Measurements from ENCODE around the gene NRIP3.
"Not testable (repeated sequence)": the region's sequence is repeated elsewhere in the genome, so short reads cannot be mapped to it uniquely, and the experiment has no call there.

NRIP3 gene

GRCh38 chr11:9016916-9017642 lies 13.3 kb upstream of the NRIP3 start:
- DNase-seq (ENCODE audit: low spot score), result no peak

GRCh38 chr11:9015677-9016076 lies 11.9 kb upstream of the NRIP3 start:
- peak; percentile 63 for DNase-seq (ENCODE audit: low spot score)

- DNase-seq (ENCODE audit: low spot score), result no peak
Measured at GRCh38 chr11:9014826-9015225, 11.0 kb upstream of the NRIP3 start.

- DNase-seq (ENCODE audit: low spot score), result no peak
Measured at GRCh38 chr11:9013373-9013772, 9.6 kb upstream of the NRIP3 start.

- not testable (repeated sequence) for DNase-seq (ENCODE audit: low spot score)
Measured at GRCh38 chr11:9009538-9009937, 5.7 kb upstream of the NRIP3 start.

GRCh38 chr11:9008661-9009060 lies 4.9 kb upstream of the NRIP3 start:
- DNase-seq (ENCODE audit: low spot score), result no peak

GRCh38 chr11:9008011-9008550 lies 4.3 kb upstream of the NRIP3 start:
- no peak for DNase-seq (ENCODE audit: low spot score)

GRCh38 chr11:9005087-9005486 lies 1.3 kb upstream of the NRIP3 start:
- DNase-seq (ENCODE audit: low spot score), result no peak

- no peak for DNase-seq (ENCODE audit: low spot score)
Measured at GRCh38 chr11:9004183-9004926, 554 bp upstream of the NRIP3 start.

GRCh38 chr11:9002920-9003572 lies 755 bp downstream of the NRIP3 start:
- DNase-seq (ENCODE audit: low spot score), result no peak

GRCh38 chr11:9001736-9002135 lies 2.1 kb downstream of the NRIP3 start:
- DNase-seq (ENCODE audit: low spot score), result no peak

GRCh38 chr11:8998017-8998416 lies 5.8 kb downstream of the NRIP3 start:
- DNase-seq (ENCODE audit: low spot score), result no peak

GRCh38 chr11:8997451-8997850 lies 6.3 kb downstream of the NRIP3 start:
- DNase-seq (ENCODE audit: low spot score), result no peak

GRCh38 chr11:8989453-8989852 lies 14.3 kb downstream of the NRIP3 start:
- DNase-seq (ENCODE audit: low spot score), result no peak

- no peak for DNase-seq (ENCODE audit: low spot score)
Measured at GRCh38 chr11:8988329-8989234, 15.2 kb downstream of the NRIP3 start.

- DNase-seq (ENCODE audit: low spot score), result no peak
Measured at GRCh38 chr11:8987446-8987845, 16.4 kb downstream of the NRIP3 start.

- not testable (repeated sequence) for DNase-seq (ENCODE audit: low spot score)
Measured at GRCh38 chr11:8986772-8987171, 17.0 kb downstream of the NRIP3 start.

GRCh38 chr11:8985462-8985861 lies 18.3 kb downstream of the NRIP3 start:
- DNase-seq (ENCODE audit: low spot score), result no peak

- no peak for DNase-seq (ENCODE audit: low spot score)
Measured at GRCh38 chr11:8983552-8983951, 20.2 kb downstream of the NRIP3 start.

GRCh38 chr11:8980485-8980884 lies 23.3 kb downstream of the NRIP3 start:
- no peak for DNase-seq (ENCODE audit: low spot score)

GRCh38 chr11:8979365-8979764 lies 24.4 kb downstream of the NRIP3 start:
- not testable (repeated sequence) for DNase-seq (ENCODE audit: low spot score)

GRCh38 chr11:8973121-8973520 lies 30.7 kb downstream of the NRIP3 start:
- DNase-seq (ENCODE audit: low spot score), result no peak

Measured in globus pallidus (tissue), 1 donor.